Mucosa of rectum (tissue), 2 donors: Measurements from ENCODE around the gene PIK3C3.
A peak's percentile ranks its signal among the peaks of the same experiment; 100 is the strongest.

Source experiments
- H3K27ac ChIP-seq, 2 donors: one replicate each; pipeline ENCODE4 v1.7.0; 2013; ENCODE audit warnings: inconsistent platforms in 2 of 2, low read depth in 2 of 2, low read length in 2 of 2
- H3K27me3 ChIP-seq, 2 donors: one replicate each; pipeline ENCODE4 v1.7.0; 2013; ENCODE audit warnings: low read length in 2 of 2; ENCODE audit not compliant: control insufficient read depth in 2 of 2, insufficient read depth in 2 of 2
- H3K36me3 ChIP-seq, 2 donors: one replicate each; pipeline ENCODE4 v1.7.0; 2013; ENCODE audit warnings: low read length in 2 of 2; ENCODE audit not compliant: control insufficient read depth in 2 of 2, insufficient read depth in 2 of 2
- H3K4me1 ChIP-seq, 2 donors: one replicate each; pipeline ENCODE4 v1.7.0; 2013; ENCODE audit warnings: low read length in 2 of 2, mild to moderate bottlenecking in 1 of 2; ENCODE audit not compliant: control insufficient read depth in 2 of 2, insufficient read depth in 2 of 2
- H3K4me3 ChIP-seq, 2 donors: one replicate each; pipeline ENCODE4 v1.7.0; 2013; ENCODE audit warnings: low read length in 2 of 2
- H3K9ac ChIP-seq, 2 donors: one replicate each; pipeline ENCODE4 v1.7.0; 2013; ENCODE audit warnings: low read length in 2 of 2, low read depth in 1 of 2, mild to moderate bottlenecking in 1 of 2
- H3K9me3 ChIP-seq, 2 donors: one replicate each; pipeline ENCODE4 v1.7.0; 2013; ENCODE audit warnings: low read length in 2 of 2; ENCODE audit not compliant: control insufficient read depth in 2 of 2
- donor health status: healthy.
- donor health status: Normal muscosa, but diverticular disease.

PIK3C3 gene

GRCh38 chr18:42087235-42087634 lies 132.2 kb downstream of the PIK3C3 start:
- H3K27me3 ChIP-seq = no peaks in the 10 kb centered on the region
- no peak overlapping the region for H3K27ac ChIP-seq

GRCh38 chr18:42087876-42088275 lies 132.8 kb downstream of the PIK3C3 start:
- Histone ChIP-seq H3K4me3 (no peak overlapping the region), H3K27me3 (no peaks in the 10 kb centered on the region), H3K36me3 (peaks cover 0 to 3% of the 10 kb centered on the region in 2 donors), H3K9me3 (no peaks in the 10 kb centered on the region), H3K9ac (no peak overlapping the region), H3K27ac (no peak overlapping the region), H3K4me1 (no peaks in the 10 kb centered on the region)

More at GRCh38 chr18:42087235-42087634, 132.2 kb downstream of the PIK3C3 start:
- no peak overlapping the region for H3K4me3 ChIP-seq
- no peak overlapping the region for H3K9ac ChIP-seq
- H3K36me3 ChIP-seq = peaks cover 0 to 3% of the 10 kb centered on the region in 2 donors
- no peaks in the 10 kb centered on the region for H3K4me1 ChIP-seq
- no peaks in the 10 kb centered on the region for H3K9me3 ChIP-seq

GRCh38 chr18:42092848-42093247 lies 137.8 kb downstream of the PIK3C3 start:
- Histone ChIP-seq H3K4me1 (peaks cover 4 to 5% of the 10 kb centered on the region in 2 donors), H3K9ac (no peak overlapping the region), H3K27ac (no peak overlapping the region), H3K9me3 (no peaks in the 10 kb centered on the region), H3K27me3 (no peaks in the 10 kb centered on the region), H3K36me3 (no peaks in the 10 kb centered on the region), H3K4me3 (no peak overlapping the region)

- Histone ChIP-seq H3K9ac (no peak overlapping the region), H3K4me3 (no peak overlapping the region), H3K27ac (no peak overlapping the region), H3K9me3 (no peaks in the 10 kb centered on the region), H3K36me3 (no peaks in the 10 kb centered on the region), H3K4me1 (peaks cover 4 to 5% of the 10 kb centered on the region in 2 donors), H3K27me3 (no peaks in the 10 kb centered on the region)
These were observed 139.8 kb downstream of the PIK3C3 start for GRCh38 chr18:42094875-42095274.

- no peaks in the 10 kb centered on the region for H3K36me3 ChIP-seq
- H3K9ac ChIP-seq = no peak overlapping the region
- H3K27ac ChIP-seq = peak overlapping the region in 1 of 2 donors; percentile 56
- no peaks in the 10 kb centered on the region for H3K27me3 ChIP-seq
- no peak overlapping the region for H3K4me3 ChIP-seq
- H3K4me1 ChIP-seq = peaks cover 4 to 5% of the 10 kb centered on the region in 2 donors
- no peaks in the 10 kb centered on the region for H3K9me3 ChIP-seq
These were observed 140.8 kb downstream of the PIK3C3 start for GRCh38 chr18:42095732-42096377.

GRCh38 chr18:42100248-42100647 lies 145.2 kb downstream of the PIK3C3 start:
- Histone ChIP-seq H3K36me3 (no peaks in the 10 kb centered on the region), H3K4me3 (no peak overlapping the region), H3K27ac (no peak overlapping the region), H3K4me1 (peaks cover 4% of the 10 kb centered on the region in 2 donors), H3K9ac (no peak overlapping the region), H3K9me3 (no peaks in the 10 kb centered on the region), H3K27me3 (no peaks in the 10 kb centered on the region)

GRCh38 chr18:42100911-42101310 lies 145.9 kb downstream of the PIK3C3 start:
- Histone ChIP-seq H3K9me3 (no peaks in the 10 kb centered on the region), H3K27me3 (no peaks in the 10 kb centered on the region), H3K27ac (no peak overlapping the region), H3K4me3 (no peak overlapping the region), H3K9ac (no peak overlapping the region), H3K4me1 (peaks cover 3 to 4% of the 10 kb centered on the region in 2 donors), H3K36me3 (no peaks in the 10 kb centered on the region)

- H3K9ac ChIP-seq = no peak overlapping the region
- no peak overlapping the region for H3K27ac ChIP-seq
- no peaks in the 10 kb centered on the region for H3K9me3 ChIP-seq
- H3K36me3 ChIP-seq = no peaks in the 10 kb centered on the region
- no peaks in the 10 kb centered on the region for H3K27me3 ChIP-seq
- H3K4me1 ChIP-seq = no peaks in the 10 kb centered on the region
- no peak overlapping the region for H3K4me3 ChIP-seq
These were observed 150.4 kb downstream of the PIK3C3 start for GRCh38 chr18:42105394-42105793.

- H3K4me3 ChIP-seq = no peak overlapping the region
- no peak overlapping the region for H3K9ac ChIP-seq
- H3K27ac ChIP-seq = no peak overlapping the region
- H3K4me1 ChIP-seq = no peaks in the 10 kb centered on the region
- H3K27me3 ChIP-seq = no peaks in the 10 kb centered on the region
- H3K36me3 ChIP-seq = no peaks in the 10 kb centered on the region
- H3K9me3 ChIP-seq = no peaks in the 10 kb centered on the region
These were observed 151.8 kb downstream of the PIK3C3 start for GRCh38 chr18:42106784-42107183.

- no peaks in the 10 kb centered on the region for H3K27me3 ChIP-seq
- H3K36me3 ChIP-seq = no peaks in the 10 kb centered on the region
- no peaks in the 10 kb centered on the region for H3K9me3 ChIP-seq
- no peaks in the 10 kb centered on the region for H3K4me1 ChIP-seq
- H3K9ac ChIP-seq = no peak overlapping the region
- no peak overlapping the region for H3K4me3 ChIP-seq
- H3K27ac ChIP-seq = no peak overlapping the region
These were observed 152.3 kb downstream of the PIK3C3 start for GRCh38 chr18:42107287-42107686.
